Stimulated activated CD4-positive, alpha-beta T cell treated with anti-CD3 and anti-CD28 coated beads, Interleukin-12 subunit alpha, Interleukin-12 subunit beta, amount 100 ng/mL, for 48 hours (primary cell): ENCODE data around the gene PROP1.
"Not testable (repeated sequence)": the region's sequence is repeated elsewhere in the genome, so short reads cannot be mapped to it uniquely, and the experiment has no call there.

Experiments
- DNase-seq, 3 donors: peaks; one replicate each; pipeline ENCODE4 v3.0.0-alpha.2; 2020; ENCODE audit warnings: low read depth in 2 of 3, low spot score in 1 of 3

PROP1 gene

DNA sequence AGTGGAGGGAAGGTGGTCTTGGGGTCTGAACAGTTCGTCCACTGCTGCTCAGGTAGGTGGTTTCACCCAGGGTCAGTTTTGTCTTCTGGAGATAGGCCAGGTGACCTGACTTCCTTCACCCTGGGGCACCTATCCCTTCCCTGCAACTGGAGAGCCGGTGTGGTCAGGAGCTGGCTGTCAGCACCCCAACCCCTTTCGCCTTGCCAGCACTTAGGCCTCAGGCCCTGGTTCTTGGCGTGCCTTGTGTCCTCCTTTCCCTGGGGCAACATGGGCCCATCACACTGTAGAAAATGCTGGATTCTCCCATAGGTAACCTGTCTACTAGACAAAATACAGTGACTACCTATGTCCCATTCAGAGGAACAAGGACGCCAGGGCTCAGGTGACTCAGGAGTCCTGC lies 13.1 kb downstream of the PROP1 start:
- no peak for DNase-seq

DNA sequence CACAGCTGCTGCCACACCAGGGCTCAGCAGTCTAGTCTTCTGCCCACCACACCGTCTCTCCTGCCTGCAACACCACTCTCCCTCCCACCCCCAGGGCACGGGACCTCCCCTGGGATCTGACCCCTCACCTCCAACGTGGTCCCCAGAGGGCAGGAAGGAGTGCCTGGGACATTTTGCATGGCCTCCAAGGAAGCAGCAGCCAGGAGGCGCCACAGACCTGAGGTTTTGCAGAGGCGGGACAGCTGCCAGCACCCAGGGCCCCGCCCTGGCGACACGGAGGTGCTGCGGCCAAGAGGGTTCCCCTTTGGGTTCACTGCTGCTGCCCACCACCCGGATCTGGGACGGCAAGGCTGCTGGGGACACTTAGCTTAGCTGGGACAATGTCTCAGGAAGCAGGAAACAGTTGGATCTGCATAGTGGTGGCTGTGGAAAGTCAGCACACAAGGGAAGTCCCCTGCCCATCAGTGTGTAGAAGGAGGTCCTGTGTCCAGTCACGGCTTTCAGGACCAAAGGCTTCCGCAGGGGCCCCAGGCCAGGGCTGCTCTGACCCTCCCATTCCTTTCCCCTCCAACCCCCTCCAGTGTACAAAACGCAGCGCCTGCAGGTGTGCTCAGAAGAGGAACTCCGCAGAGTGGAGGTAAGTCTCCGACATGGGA lies 13.8 kb downstream of the PROP1 start:
- DNase-seq: peak; percentile 13 to 23 (median 20)

- DNase-seq: no peak
Observed at GRCh38 chr5:177981296-177982071, 14.6 kb downstream of the PROP1 start.

DNA sequence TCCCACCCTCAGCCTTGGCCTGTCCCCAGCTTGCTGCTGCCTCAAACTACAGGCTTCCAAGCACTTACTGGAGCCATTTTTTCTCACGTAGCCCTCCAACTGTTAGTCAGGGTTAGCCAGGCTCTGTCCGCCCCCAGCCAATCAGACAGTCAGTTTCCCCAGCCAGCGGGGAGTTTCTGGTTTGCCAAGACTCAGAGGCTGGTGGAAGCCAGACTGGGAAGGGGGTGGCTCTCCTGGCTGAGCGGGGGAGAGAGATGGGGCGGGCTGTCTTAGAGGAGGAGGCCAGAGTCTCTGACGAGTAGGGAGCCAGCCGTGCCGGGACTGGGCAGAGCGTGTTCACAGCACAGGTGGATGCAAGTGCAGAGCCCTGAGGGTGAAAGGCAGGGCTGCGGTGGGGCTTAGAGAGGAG lies 15.3 kb downstream of the PROP1 start:
- no peak for DNase-seq

GRCh38 chr5:177977600-177977999 lies 18.4 kb downstream of the PROP1 start:
- not testable (repeated sequence) for DNase-seq

- no peak for DNase-seq
Observed at GRCh38 chr5:177973066-177973635, 22.9 kb downstream of the PROP1 start.

GRCh38 chr5:177972613-177973012 lies 23.4 kb downstream of the PROP1 start:
- no peak for DNase-seq

DNA sequence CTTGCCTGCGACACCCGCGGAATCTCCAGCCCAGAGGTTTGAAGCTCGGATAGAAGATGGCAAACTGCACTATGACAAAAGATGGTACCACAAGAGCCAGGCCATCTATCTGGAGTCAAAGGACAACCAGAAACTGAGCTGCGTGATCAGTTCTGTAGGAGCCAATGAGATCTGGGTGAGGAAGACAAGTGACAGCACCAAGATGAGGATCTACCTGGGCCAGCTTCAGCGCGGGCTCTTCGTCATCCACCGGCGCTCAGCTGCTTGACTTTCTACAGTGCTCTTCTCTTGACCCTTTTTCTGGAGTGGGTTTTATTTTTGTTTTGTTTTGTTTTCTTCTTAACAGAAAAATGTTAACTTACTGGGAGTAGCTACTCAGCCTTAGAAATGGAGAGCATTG lies 24.0 kb downstream of the PROP1 start:
- not testable (repeated sequence) for DNase-seq

DNA sequence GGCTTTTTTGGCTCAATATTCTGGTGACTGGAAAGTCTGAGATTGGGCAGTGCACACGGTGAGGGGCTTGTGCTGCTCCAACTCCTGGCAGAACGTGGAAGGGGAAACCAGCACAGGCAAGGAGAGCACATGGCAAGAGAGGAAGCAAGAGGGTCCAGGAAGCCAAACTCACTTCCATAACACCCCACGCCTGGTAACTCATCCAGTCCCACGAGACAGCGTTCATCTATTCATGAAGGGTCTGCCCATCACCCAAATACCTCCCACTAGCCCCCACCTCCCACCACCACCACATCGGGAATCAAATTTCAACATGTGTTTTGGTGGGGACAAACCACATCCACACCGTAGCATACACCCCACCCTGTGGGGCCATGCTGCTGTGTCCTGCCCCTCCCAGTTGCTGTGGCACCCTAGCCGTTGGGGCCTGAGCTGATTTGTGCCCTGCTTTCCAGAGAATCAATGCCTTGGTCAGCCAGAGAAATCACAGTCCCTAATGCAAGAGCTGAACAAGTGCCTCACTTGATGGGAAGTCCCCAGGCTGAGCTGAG lies 27.3 kb downstream of the PROP1 start:
- no peak for DNase-seq

DNA sequence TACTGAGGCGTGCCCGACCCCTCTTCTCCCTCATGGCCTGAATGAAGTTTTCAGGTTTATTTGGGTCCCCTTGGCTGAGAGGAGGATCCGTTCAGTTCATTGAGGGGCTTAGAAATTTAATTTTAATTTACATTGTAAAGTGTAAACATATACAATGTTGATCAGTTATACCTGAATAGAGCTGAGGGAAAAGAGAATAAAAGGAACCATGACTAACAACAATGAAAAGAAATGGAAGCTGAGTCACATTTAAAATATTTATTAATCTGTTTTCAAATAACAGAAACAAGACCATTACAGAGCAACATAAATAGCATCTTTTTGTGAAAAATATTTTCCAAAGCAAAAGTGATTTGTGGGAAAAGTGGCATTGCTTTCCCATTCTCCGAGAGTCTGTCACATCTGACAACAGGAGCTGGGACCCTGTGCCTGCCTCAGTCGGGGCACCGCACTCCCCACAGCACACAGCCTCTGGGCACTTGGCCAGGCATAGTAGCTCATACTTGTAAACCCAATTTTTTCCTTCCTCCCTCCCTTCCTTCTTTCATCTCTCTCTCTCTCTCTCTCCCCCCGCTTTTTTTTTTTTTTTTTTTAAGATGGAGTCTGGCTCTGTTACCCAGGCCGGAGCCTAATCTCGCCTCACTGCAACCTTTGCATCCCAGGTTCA lies 28.7 kb downstream of the PROP1 start:
- no peak for DNase-seq

GRCh38 chr5:177966839-177967166 lies 29.2 kb downstream of the PROP1 start:
- DNase-seq: no peak

DNA sequence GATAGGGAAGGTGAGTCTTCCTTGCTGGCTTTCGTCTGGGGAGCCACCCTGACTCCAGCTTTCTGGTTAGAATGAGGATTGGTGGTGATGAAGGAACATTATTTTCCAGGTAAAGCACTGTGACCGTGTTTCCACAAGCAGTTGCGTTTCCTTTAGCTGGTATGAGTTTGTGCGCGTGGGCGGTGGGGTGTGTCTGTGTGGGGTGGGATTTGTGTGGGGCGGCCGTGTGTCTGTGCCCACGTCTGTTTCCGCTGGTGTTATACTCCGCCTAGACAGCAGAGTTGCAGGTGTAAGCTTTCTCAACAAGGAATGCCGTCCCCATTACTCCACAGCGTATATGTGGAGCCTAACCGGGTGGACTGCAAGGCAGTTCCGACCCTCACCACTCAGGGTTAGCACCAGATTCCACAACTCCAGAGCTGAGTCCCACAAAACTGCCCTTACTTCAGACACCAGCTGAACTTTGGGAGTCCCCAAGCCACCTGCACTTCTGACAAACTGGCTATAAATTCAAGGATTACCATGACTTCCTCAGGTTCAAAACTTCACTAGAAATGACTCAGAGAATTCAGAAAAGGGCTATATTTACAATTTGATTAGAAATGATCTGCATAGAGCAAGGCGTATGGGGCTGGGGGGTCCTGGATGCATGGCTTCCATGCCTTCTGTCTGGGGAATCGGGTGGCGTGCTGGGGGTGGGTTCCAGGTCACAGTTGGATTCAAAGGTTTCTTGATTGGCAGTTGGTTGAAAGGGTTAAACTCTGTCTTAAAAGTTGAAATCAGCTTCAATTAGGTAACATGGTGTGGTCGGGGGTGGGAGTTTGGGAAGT lies 29.8 kb downstream of the PROP1 start:
- DNase-seq: no peak

- DNase-seq: no peak
Observed at GRCh38 chr5:177964471-177964870, 31.6 kb downstream of the PROP1 start.

DNA sequence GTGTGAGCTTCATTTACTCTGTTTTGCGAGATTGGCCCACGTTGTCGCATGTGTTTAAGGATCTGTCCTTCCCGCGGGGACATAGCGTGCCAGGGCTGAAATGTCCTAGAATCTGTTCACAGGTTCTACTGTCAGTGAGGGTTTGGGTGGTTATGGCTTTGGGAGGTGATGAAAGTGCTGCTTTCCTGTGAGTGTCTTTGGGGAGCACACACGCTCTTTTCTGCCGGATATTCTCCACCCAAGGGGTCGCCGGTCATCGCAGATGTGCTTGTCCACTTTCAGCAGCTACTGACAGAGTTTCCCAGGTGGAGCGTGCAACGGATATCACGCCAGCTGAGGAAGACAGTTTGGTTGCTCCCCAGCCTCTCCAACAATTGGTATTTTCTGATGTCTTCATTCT lies 32.1 kb downstream of the PROP1 start:
- DNase-seq: no peak

GRCh38 chr5:177959315-177959714 lies 36.7 kb downstream of the PROP1 start:
- DNase-seq: no peak

- DNase-seq: no peak
Observed at GRCh38 chr5:177958696-177959095, 37.3 kb downstream of the PROP1 start.

DNA sequence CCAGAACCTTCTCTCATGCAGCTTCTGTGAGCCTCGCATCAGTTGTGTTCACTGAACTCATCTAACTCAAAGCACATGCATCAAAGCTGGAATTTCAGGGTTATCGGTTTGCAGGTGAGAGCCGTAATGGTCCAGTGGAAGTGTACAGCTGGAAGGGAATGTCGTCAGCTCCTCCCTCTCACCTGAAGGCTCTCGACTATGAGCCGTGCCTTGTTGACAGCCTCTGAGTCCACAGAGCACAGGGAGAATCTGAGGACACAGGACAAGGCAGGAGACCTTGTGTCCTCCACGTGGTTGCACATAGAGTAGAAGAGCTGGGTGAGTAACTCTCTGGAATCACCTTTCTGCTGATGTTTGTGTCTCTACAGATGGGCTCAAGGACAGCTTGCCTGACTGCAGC lies 38.8 kb downstream of the PROP1 start:
- DNase-seq: no peak

- not testable (repeated sequence) for DNase-seq
Observed at GRCh38 chr5:177953101-177953500, 42.9 kb downstream of the PROP1 start.

- not testable (repeated sequence) for DNase-seq
Observed at GRCh38 chr5:177949656-177950055, 46.4 kb downstream of the PROP1 start.

DNA sequence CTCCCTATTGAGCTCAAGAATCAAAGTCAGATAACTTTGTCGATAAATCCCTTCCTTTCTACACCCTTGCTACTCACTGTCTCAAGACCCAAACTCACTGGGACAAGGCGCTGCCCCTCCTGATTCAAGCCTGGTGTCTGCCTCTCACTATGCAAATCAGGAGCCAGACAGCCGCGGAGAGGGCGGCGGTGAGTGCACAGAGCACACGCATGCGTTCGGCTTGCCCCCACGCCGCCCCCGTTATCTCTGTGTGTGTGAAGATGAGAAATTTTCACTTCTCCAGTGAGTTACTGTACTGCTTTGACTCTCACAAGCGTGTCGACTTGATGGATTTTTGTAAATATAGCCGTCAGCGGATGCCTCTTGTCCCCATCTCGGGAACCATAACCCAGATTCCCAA lies 47.0 kb downstream of the PROP1 start:
- not testable (repeated sequence) for DNase-seq

- not testable (repeated sequence) for DNase-seq
Observed at GRCh38 chr5:177947912-177948311, 48.1 kb downstream of the PROP1 start.
